Stimulated activated CD8-positive, alpha-beta memory T cell treated with anti-CD3 and anti-CD28 coated beads, Interleukin-4, amount 100 ng/mL, for 1 hour (primary cell): Measurements from ENCODE around the gene AGBL5.
"Not testable (repeated sequence)": the region's sequence is repeated elsewhere in the genome, so short reads cannot be mapped to it uniquely, and the experiment has no call there.

ENCODE experiments used
- DNase-seq, 2 donors: peaks; one replicate each; pipeline ENCODE4 v3.0.0-alpha.2; 2020; ENCODE audit warnings: low read depth in 2 of 2, low spot score in 1 of 2

AGBL5 gene

DNA sequence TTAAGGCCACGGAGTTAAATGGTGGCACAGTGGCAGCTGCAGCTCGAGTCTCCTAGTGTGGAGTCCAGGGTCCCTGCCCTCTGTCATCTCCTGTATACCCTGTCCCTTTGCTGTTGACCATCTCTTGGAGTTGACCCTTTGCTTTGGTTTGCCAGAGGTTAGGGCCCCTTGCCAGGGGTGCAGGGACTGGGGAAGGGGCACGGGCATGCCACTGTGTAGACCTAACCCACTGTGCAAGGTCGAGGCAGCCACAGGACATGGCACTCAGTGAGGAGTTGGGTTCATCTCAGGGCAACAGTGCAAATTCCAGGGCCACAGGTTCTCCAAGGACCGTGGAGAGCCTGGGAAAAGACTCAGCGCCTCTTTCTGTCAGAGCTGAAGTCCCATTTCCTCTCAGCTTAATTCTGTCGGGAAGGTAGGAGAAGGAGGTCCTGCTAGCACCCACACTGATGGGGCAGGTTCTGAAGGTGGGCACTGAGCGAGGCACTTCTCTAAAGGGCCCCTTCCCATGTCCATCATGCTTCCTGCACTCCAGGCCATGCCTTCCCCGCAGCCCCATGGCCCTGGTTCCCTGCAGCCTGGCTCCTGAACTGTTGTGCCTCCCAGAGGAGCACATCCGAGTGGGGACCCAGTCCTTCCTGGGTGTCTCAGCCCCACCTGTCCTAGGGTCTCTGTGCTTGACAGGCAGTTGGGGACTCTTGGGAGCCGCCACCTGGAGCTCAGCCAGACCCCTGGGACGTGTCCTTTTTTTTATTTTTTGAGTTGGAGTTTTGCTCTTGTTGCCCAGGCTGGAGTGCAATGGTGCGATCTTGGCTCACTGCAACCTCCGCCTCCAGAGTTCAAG lies 37.9 kb downstream of the AGBL5 start:
- DNase-seq = no peak

DNA sequence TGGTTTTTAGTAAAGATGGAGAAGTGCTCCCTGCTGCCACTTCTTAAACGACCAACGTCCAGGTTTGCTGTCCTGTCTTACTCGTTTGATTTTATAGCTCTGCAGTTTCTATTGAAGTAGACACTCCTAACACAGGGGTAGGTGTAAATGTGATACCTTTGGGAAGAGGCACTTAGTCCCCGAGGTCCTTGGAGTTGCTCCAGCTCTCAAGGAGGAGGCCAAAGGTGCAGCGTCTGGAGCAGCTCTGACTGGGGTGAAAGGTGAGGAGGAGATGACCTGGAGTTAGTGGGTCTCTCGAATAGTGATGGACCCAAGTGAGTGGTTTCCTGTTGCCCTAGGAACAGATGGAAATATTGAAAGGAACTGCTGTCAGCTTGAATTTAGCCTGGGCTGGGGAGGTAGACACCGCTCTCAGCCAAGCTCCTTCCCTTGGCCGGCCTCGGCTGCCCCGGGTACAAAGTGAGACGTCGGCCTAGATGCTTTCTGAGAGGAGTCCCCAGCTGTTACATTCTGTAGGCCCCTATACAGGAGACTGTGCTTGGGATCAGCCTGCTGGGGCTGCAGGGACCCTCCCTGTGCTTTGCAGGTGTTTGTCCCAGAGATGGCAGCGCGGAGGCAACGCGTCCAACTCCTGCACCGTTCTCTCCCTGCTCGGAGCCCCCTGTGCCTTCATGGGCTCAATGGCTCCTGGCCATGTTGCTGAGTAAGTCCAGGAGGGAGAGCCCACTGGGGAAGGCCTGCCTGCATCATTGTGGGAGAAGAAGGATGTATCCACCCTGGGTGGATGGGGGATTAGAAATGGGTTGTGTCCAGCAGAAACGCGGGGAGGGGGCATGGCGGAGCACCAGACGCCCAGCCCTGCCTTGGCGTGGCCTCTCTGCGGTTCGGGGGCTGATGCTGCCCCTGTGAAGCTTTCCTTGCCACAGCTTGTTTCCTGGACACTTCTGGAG lies 40.6 kb downstream of the AGBL5 start:
- DNase-seq = no peak

DNA sequence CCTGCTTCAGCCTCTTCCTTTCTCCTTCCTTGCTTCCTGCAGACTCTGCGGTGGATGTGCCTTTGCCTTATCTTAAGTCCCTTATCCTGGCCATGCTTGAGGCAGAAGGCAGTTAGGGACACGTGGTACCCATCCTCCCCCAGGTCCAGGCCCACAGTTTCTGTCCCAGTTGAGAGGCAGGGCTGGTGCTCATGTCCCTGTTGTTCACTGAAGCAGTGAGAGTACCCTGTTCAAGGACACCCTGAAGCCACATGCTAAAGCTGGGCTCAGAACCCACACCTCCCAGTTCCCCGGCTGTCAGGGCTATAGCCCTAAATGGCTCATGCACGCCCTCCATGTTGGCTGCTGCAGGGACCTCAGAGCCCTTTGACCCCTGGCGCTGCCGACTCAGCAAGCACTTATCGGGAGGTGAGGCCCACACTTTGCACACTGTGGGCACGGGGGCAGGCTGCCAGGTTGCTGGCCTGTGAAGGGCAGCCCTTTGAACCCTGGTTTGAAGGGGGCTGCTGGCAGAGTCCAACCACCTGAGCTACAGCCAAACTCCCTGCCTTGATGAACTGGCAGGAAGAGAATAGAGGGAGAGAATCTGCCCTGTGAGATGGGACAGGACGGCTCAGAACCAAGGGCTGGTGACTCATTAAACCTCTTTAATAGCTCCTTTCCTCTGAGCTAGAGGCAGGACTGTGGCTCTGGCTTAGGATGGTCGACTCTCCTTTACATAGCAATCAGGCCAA lies 41.4 kb downstream of the AGBL5 start:
- no peak for DNase-seq

DNA sequence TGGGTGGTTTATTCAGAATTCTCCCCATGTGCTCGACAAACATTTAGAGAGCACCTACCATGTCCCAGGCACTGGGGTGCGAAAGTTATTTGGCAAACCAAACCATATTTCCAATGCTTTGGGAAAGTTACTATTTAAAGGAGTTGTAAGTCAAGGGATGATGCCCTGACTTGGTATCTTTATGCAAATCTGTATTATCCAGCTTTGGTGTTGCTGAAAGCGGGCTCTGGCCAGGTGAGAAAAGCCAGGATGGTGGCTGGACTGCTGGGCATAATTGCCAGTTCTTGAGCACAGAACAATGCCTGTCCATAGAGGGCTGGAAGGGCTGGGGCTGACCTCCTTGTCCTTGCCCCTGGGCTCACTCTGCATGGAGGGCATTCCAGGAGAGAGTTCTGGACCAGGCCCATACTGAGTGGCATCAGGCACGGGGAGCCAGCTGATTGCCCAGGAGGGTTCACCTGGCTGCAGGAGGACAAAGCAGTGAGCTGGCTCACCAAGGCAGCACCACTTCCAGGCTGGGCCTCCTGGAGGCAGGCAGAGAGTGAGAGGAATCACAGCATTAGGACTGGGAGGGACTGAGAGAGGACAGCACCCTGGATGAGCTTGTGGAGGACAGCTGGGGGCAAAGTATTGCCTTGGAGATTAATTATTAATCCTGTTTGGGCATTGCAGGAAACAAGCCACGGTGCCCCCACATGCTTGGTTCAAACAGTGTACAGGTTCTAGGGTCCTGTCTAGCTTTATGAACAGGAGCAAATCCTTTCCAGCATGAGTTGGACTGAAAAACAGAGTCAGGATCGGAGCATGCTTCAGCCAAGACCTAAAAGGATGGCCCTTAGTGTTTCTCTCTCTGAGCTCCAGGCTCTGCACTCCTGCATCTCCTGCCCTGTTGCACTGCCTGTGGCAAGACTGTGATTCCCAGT lies 42.2 kb downstream of the AGBL5 start:
- DNase-seq = no peak

DNA sequence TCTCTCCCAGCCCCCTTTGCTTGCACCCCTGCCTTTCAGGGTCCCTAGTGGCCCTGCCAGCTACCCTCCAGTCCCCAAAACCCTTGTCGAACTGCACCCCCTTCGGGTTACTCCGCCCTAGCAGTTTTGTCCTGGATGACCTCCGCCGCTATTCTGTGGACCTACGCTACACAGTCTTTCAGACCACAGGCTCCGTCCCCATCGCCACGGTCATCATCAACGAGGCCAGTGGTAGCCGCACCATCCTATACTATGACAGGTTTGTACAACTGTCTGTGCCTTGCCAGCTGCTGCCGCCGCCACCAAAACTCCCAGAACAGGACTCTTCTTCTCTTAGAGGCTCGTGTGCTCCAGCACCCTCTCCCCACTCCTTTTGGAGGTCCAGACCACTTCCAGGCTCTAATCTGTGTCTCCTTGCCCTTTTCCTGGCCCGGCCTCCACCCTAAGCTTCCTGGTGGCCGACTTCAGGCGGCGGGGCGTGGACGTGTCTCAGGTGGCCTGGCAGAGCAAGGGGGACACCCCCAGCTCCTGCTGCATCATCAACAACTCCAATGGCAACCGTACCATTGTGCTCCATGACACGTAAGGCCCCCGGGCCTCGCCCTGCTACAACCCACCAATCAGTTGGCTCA lies 43.0 kb downstream of the AGBL5 start:
- no peak for DNase-seq

DNA sequence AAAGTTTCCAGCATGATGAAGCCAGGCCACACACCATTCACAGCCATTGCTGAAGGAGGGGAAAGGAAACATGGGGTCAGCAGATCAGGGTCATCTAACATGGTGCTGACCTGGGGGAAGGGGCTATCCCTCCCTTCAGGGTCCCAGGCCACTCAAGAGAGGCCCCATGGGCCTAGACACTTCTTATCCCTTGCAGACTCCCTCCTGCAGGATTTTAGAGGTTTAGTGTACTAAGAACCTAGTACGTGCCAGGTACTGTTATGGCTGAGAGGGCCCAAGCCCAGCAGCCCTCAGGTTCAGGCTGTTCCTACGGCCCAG lies 43.9 kb downstream of the AGBL5 start:
- no peak for DNase-seq

DNA sequence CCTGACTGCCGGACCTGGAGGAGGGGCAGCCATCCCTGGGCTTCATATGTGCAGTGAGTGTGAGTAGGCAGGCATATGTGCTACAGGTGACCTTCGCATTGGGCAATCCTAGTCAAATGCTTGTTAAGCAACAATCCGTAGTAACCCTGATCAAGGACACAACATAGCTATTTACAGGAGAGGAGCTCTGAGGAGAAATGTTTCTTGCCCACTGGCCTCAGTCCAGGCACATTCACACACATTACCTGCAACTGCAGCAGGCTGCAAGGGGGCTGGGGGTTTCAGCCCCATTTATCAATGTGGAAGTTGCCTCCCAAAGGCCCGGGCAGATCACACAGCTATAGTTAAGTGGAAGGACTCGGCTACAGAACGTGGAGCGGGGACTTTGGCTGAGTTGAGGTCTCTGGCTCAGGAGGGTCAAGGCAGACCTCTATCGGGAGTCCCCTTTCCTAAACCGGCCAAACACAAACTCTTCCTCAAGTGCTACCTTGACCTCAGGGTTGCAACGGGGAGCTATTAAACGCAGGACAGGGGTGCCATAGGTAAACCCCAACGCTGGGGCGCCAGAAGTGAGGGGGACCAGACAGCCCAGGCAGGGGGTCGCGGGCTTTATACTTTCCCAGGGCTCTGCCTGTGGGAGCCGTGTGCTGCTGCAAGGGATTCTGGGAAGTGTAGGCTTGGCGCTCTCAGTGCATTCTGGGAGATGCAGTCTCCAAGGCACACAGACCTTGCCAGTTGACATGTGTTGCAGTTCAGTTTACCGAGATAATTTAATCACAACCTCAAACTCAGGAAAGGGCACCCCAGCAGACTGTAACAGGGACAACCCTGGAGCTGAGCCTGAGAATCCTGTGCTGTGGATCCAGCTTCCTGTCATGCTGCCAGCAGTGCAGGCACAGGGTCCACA lies 44.5 kb downstream of the AGBL5 start:
- DNase-seq = no peak

DNA sequence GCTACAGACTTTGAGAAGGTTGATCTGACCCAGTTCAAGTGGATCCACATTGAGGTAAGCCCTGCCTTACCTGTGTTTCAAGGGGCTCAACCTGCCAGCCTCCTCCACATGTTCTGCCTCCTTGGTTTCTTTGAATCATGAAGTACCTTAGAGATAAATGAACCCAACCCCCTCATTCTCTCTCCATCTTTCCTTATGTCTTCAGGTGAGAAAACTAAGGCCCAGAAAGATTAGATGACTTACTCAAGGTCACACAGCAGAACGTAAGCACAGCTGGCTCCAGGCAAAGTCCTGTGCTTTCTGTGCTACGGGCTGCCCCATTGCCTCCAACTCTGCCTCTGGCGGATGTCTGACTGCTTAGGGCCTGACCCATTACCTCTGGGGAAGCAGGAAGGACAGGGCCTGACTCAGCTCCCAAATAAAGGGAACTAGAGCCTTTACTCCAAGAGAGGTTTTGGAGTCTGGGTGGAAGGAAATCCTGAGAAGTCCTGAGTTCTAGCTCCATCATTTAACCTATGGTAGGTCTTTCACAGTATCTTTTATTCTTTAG lies 45.4 kb downstream of the AGBL5 start:
- DNase-seq = no peak

DNA sequence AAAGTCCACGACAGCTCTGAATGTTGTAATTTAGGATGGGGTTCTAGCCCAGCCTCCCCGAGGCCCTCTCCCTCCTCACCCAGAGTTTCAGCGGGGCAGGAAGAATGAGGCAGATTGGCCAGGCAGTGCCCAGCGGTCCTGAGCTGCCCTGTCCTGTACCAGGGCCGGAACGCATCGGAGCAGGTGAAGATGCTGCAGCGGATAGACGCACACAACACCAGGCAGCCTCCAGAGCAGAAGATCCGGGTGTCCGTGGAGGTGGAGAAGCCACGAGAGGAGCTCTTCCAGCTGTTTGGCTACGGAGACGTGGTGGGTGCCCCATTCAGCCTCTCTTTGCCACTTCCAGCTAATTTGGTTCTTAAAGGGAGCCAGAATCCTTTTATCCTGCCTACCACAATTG lies 45.9 kb downstream of the AGBL5 start:
- no peak for DNase-seq

DNA sequence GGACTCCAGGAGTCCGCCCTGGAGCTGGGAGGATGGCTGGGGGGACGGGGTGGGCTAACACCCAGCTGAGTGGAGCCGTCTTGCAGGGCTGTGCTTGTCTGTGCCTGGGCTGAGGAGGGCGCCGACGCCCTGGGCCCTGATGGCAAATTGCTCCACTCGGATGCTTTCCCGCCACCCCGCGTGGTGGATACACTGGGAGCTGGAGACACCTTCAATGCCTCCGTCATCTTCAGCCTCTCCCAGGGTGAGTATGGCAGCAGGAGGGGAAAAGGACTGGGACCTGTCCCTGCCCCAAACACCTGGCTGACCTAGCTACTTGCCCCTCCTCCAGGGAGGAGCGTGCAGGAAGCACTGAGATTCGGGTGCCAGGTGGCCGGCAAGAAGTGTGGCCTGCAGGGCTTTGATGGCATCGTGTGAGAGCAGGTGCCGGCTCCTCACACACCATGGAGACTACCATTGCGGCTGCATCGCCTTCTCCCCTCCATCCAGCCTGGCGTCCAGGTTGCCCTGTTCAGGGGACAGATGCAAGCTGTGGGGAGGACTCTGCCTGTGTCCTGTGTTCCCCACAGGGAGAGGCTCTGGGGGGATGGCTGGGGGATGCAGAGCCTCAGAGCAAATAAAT lies 48.0 kb downstream of the AGBL5 start:
- no peak for DNase-seq

DNA sequence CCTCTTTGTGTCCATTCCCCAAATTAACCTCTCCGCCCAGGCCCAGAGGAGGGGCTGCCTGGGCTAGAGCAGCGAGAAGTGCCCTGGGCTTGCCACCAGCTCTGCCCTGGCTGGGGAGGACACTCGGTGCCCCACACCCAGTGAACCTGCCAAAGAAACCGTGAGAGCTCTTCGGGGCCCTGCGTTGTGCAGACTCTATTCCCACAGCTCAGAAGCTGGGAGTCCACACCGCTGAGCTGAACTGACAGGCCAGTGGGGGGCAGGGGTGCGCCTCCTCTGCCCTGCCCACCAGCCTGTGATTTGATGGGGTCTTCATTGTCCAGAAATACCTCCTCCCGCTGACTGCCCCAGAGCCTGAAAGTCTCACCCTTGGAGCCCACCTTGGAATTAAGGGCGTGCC lies 48.6 kb downstream of the AGBL5 start:
- no peak for DNase-seq

DNA sequence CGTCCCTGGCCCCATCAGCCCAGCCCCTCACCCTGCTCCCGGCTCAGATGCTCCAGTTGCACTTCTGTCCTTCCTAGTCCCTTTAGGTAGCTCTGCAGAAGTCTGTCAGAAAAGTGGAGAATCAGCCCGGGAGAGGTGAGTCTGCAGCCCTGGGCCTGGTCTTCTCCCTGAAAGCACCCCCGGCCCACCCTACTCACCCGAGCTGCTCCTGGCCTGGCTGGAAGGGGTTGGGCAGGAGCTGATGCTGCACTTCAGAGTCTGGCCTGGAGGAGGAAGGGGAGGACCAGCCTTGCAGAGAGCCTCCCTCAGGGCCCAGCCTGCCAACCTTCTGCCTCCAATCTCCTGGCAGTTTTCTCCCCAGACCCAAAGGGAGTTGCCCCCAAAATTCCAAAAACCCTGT lies 50.9 kb downstream of the AGBL5 start:
- DNase-seq = no peak

DNA sequence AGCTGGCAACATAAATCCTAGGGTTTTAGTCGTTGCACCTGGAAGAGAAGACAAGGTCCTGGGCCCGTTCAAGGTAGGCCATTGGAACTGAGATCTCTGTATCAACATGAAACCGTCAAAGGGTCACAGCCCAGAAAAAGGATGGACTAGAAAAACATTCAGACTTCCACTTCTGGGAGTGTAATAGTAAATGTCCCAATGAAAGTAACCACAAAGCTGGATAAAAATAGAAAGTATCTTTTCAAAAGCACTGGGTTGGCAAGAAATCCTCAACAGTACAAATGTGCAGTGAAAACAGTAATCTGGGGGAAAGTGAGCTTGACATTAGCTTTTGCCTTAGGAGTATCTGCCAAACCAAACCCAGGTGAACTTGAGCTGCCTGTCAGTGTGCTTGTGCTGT lies 54.5 kb downstream of the AGBL5 start:
- DNase-seq = no peak

DNA sequence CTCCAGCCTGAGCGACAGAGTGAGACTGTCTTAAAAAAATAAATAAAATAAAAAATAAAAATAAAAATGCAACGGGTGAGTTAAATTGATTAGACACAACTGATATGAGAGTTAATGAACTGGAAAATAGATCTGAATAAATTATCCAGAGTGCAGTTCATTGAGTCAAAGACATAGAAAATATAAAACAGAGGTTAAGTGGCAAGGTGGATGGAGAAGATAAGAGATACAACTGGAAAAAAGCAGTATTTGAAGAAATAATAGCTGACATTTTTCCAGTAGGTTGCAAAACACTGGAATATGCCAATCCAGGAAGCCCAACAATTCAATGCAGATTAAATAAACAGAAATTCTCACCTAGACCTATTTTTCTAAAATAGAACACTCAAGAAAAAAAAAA lies 56.8 kb downstream of the AGBL5 start:
- no peak for DNase-seq

DNA sequence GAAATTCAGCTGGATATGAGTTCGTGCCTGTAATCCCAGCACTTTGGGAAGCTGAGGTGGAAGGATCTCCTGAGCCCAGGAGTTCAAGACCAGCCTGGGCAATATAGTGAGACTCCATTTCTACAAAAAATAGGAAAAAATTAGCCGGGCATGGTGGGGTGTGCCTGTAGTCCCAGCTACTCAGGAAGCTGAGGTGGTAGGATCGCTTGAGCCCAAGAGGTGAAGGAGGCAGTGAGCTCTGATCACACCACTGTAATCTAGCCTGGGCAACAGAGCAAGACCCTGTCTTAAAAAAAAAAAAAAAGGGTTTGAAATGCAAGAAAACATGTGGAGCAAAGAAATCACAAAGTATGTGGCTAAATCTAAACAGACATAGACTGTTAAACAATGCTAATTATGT lies 57.6 kb downstream of the AGBL5 start:
- no peak for DNase-seq

DNA sequence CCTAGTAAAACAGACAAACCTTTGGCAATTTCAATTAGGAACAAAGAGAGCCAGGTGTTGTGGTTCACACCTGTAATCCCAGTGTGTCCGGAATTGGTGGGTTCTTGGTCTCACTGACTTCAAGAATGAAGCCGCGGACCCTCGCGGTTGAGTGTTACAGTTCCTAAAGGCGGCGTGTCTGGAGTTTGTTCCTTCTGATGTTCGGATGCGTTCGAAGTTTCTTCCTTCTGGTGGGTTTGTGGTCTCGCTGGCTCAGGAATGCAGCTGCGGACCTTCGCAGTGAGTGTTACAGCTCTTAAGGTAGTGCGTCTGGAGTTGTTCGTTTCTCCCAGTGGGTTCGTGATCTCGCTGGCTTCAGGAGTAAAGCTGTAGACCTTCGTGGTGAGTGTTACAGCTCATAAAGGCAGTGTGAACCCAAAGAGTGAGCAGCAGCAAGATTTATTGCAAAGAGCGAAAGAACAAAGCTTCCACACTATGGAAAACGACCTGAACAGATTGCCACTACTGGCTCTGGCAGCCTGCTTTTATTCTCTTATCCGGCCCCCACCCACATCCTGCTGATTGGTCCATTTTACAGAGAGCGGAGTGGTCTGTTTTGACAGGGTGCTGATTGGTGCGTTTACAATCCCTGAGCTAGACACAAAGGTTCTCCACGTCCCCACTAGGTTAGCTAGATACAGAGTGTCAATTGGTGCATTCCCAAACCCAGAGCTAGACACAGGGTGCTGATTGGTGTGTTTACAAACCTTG lies 59.3 kb downstream of the AGBL5 start:
- DNase-seq = not testable (repeated sequence)

DNA sequence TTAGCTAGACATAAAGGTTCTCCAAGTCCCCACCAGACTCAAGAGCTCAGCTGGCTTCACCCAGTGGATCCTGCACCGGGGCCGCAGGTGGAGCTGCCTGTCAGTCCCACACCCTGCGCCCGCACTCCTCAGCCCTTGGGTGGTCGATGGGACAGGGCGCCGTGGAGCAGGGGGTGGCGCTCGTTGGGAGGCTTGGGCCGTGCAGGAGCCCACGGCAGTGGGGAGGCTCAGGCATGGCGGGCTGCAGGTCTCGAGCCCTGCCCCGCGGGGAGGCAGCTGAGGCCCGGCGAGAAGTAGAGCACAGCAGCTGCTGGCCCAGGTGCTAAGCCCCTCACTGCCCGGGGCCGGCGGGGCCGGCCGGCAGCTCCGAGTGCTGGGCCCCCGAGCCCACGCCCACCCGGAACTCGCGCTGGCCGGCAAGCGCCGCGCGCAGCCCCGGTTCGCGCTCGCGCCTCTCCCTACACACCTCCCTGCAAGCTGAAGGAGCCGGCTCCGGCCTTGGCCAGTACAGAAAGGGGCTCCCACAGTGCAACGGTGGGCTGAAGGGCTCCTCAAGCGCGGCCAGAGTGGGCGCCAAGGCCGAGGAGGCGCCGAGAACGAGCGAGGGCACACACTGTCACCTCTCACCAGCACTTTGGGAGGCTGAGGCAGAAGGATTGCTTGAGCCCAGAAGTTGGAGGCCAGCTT lies 60.1 kb downstream of the AGBL5 start:
- DNase-seq = not testable (repeated sequence)
